Measurements from ENCODE around the gene GRIN3A. TPM values are rescaled to one million over a fixed set of nuclear protein-coding genes. Genes with fewer than 3 reads are reported as not detected.

GRIN3A gene
- total and polyA plus RNA-seq, 9 of the 15 experiments (the other 6 are each of a cell fraction or from before 2014, with no cell fraction given) = 0.01 to 0.03 TPM; not detected in 7

DNA sequence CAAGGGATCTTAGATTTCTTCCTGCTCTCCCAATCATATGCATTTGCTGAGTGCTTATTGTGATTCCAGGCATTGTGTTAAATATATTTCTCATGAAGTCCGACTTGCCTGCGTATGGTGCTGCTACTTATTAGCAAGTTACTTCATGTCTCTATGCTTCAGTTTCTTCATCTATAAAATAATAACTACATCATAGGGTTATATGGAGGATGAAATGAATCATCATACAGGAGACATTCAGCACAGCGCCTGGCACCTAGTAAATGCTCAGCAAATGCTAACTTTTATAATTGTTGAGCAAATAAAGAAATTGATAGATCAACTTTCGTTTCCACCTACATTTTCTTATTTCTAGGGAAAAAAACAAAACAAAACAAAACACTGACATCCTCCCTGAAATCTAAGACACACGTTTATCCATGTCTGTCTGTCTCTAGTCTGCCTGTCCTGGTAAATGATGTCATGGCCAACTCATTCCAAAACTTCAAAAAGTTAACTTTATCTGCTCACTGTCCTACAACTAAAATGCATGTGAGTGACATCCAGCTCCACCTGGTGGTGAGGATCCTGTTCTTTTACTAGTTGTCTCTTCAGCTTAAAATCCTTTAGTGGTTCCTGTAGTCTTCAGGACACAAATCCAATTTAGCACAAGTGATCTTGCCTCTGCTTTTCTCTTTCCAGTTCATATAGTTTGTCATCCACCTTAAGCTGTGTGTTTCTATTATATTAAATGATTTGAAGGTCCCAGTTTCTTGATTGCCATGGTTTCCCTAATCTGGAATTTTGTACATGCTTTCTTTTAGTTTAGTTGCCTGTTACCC lies 171.3 kb downstream of the GRIN3A start (continued):
- TF ChIP-seq, protein P1, sequence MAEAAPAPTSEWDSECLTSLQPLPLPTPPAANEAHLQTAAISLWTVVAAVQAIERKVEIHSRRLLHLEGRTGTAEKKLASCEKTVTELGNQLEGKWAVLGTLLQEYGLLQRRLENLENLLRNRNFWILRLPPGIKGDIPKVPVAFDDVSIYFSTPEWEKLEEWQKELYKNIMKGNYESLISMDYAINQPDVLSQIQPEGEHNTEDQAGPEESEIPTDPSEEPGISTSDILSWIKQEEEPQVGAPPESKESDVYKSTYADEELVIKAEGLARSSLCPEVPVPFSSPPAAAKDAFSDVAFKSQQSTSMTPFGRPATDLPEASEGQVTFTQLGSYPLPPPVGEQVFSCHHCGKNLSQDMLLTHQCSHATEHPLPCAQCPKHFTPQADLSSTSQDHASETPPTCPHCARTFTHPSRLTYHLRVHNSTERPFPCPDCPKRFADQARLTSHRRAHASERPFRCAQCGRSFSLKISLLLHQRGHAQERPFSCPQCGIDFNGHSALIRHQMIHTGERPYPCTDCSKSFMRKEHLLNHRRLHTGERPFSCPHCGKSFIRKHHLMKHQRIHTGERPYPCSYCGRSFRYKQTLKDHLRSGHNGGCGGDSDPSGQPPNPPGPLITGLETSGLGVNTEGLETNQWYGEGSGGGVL (CRISPR knock-in tag; IDR thresholded peaks at IDR 0.05) = no peak

DNA sequence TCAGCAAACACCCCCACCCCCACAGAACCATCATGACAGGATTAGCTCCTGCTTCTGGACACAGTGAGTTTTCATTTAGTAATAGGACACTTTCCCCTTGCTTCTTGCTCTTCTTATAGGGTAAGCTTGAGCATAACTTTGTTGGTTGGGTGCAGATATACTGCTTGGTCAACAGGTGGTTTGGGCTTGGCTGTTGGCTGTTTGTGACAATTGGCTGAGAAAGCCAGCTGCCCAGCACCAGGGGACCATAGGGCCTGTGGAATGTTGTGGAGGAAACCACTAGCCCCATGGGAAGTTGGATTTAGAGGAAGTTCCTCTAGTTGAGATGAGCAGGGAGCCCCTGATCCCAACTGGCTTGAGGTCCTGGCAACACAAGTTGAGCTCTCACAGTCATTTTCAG lies 174.2 kb downstream of the GRIN3A start:
- CTCF ChIA-PET (ENCODE audit: low intra/inter-chr PET ratio) = no interaction called here

More for the DNA sequence above, 174.2 kb downstream of the GRIN3A start:
- DNase-seq (ENCODE audit: extremely low read depth in 1 of 4, low spot score in 3 of 4) (no peak), FAIRE-seq (no peak), ATAC-seq (no peak)
- Histone ChIP-seq H3K4me3 (no peak overlapping the region), H3K9me1 (ENCODE audit: control insufficient read depth, insufficient read depth, low read length) (no peaks in the 10 kb centered on the region), H3K9me3 (replicated peaks; ENCODE audit: control insufficient read depth, insufficient read depth, low read depth, low read length) (no peaks in the 10 kb centered on the region), H3K36me3 (ENCODE audit: control insufficient read depth, insufficient read depth, low read length) (peaks cover 32% of the 10 kb centered on the region), H3K4me1 (replicated peaks in 1 of 2; ENCODE audit: control insufficient read depth in 2 of 2, insufficient read depth in 2 of 2, low read length in 2 of 2) (no peaks in the 10 kb centered on the region; a peak in 1 of 5 replicates), H3K79me2 (ENCODE audit: control insufficient read depth, insufficient read depth, low read length) (no peaks in the 10 kb centered on the region), H4K20me1 (replicated peaks; ENCODE audit: control insufficient read depth, insufficient read depth, low read length) (no peaks in the 10 kb centered on the region), H3K9ac (ENCODE audit: insufficient read depth in 1 of 2, low read depth in 2 of 2, low read length in 2 of 2) (no peak overlapping the region), H2AFZ (ENCODE audit: low read depth, low read length) (no peak overlapping the region), H3K27me3 (ENCODE audit: control insufficient read depth in 2 of 2, insufficient read depth in 2 of 2, low read length in 2 of 2) (no peaks in the 10 kb centered on the region), H3K4me2 (ENCODE audit: insufficient read depth, low read length) (no peak overlapping the region), H3K27ac (ENCODE audit: extremely low read depth, low read depth, low read length) (no peak overlapping the region)
- BruUV-seq (replicated peaks) = no TSS peak
- TF ChIP-seq ZFP1 (CRISPR knock-in tag; IDR thresholded peaks at IDR 0.05) (no peak), SAFB (IDR thresholded peaks at IDR 0.05; ENCODE audit: borderline replicate concordance, low read depth, low read length) (no peak), BACH1 (tag; IDR thresholded peaks at IDR 0.05) (no peak)
- TF ChIP-seq, protein P2, sequence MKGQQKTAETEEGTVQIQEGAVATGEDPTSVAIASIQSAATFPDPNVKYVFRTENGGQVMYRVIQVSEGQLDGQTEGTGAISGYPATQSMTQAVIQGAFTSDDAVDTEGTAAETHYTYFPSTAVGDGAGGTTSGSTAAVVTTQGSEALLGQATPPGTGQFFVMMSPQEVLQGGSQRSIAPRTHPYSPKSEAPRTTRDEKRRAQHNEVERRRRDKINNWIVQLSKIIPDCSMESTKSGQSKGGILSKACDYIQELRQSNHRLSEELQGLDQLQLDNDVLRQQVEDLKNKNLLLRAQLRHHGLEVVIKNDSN (CRISPR knock-in tag; IDR thresholded peaks at IDR 0.05) = no peak
- in situ Hi-C loops (cut with MboI) (no loop called here), intact Hi-C loops (cut with micrococcal nuclease) (no loop called here)
- POLR2A ChIA-PET = interaction anchor here (1.3 kb wide), 1 partner anchor 9 kb away, joined by 3 read pairs; no protein-coding TSS in a partner anchor
